HG03460 (cell line): Measurements from ENCODE around the gene TM2D3.

Experiments used
- ATAC-seq: cut with Tn5 transposase; IDR thresholded peaks from one replicate; pipeline ENCODE4 v1.9.1; 2021; ENCODE audit not compliant: unreplicated experiment

Gene TM2D3

DNA sequence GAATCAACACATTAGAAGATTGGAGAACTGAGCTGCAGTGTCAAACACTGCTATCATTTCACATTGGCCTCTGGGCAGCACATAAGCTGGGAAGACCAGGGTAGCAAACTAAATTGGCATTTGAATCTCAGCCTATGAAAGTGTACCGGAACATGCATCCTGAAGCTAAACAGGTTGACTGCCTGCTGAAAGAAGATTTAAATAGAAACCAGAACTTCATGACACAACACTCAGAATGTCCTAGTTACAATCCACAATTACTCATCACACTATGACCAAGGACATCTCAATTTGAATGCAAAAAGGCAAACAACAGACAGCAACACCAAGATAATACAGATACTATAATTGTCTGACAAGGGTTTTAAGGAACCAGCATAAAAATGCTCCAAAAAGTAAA, 26.2 kb downstream of the TM2D3 start:
- no peak for ATAC-seq

DNA sequence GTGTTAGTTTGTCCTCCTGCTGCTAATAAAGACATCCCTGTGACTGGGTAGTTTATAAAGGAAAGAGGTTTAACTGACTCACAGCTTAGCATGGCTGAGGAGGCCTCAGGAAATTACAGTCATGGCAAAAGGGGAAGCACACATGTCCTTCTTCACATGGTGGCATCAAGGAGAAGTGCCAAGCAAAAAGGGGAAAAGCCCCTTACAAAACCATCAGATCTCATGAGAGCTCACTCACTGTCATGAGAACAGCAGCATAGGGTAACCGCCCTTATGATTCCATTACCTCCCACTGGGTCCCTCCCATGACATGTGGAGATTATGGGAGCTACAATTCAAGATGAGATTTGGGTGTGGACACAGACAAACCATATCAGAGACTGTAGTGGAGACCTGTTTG, 27.0 kb downstream of the TM2D3 start:
- no peak for ATAC-seq

DNA sequence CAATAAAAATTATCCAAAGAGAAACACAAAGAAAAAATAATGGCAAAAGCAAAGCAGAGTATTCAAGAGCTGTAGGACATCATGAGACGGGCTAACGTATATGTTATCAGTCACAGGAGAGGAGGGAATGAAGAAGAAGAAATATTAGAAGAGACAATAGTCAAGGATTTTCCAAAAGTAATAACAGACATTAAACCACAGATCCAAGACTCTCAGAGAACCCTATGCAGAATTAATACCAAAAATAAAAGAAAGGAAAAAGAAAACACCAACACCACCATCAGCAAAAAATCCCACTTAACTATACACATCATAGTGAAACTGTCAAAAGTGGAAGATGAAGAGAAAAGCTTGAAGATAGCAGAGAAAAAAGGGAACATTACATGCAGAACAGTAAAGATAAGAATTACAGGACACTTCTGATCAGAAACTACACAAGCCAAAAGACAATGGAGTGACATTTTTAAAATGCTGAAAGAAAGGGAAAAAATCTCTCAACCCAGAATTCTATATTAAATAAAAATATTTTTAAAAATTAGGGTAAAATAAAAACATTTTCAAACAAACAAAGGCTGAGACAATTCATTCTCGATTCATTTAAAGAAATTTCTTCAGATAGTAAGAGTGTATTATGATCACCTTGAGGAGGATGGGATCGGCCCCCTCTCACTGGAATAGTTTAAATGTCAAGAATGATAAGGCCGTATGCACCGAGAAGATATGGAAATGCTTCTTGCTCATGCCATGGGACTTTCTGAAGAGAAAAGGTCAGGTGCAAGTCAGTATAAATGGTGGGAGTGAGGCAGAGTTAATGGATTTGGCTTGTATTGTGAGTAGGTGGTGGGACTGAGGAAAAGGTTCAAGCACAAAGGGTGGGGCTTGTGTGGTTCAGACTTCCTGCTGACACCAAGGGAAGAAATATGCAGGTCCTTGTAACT, 28.5 kb downstream of the TM2D3 start:
- no peak for ATAC-seq

DNA sequence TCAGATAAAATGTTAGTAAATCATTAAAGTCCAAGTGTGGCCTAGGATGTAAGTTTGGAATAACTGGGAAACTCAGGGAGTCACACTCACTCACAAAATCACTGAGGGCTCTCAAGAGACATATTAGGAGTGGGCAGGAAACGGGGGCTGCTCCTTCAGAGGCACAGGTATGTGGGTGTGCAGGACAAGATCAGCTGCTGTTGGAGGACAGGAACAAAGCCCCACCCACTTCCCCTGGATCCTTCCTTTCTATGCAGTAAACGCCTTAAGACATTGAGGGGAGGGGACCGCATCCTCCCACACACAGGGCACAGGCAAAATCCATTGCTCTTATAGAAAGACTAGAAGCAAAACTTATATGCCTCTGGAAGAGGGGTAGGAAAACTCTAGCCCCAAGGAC, 30.2 kb downstream of the TM2D3 start:
- no peak for ATAC-seq

DNA sequence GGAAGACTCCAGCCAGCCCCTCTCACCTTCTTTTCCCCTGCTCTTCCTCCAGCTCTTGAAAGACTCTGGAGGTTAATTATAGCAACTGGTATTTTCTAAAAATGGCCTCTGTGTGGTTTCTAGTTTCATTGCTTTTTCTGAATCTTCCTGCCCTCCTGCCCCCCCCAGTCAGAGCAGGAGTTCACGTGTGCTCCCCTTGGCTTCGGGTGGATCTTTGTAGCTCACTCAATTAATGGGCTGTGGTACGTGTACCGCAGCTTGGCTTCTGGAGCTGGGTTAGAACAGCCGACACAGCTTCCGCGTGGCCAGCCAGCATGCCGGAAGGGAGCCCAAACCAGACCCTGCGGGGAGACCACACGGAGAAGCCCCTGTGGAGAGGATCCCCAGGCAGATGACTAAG, 31.5 kb downstream of the TM2D3 start:
- no peak for ATAC-seq

DNA sequence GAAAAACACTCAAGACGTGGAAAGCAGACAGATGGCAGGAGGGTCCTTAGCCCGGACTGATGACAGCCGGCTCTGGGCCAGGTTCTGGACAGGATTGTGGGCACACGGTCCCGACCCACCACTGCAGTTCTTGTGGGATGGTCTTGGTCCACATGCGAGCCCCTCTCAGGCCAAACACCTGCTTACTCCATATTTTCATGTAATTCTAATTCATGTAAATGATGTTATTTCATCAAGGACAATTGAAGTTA, 32.6 kb downstream of the TM2D3 start:
- no peak for ATAC-seq

DNA sequence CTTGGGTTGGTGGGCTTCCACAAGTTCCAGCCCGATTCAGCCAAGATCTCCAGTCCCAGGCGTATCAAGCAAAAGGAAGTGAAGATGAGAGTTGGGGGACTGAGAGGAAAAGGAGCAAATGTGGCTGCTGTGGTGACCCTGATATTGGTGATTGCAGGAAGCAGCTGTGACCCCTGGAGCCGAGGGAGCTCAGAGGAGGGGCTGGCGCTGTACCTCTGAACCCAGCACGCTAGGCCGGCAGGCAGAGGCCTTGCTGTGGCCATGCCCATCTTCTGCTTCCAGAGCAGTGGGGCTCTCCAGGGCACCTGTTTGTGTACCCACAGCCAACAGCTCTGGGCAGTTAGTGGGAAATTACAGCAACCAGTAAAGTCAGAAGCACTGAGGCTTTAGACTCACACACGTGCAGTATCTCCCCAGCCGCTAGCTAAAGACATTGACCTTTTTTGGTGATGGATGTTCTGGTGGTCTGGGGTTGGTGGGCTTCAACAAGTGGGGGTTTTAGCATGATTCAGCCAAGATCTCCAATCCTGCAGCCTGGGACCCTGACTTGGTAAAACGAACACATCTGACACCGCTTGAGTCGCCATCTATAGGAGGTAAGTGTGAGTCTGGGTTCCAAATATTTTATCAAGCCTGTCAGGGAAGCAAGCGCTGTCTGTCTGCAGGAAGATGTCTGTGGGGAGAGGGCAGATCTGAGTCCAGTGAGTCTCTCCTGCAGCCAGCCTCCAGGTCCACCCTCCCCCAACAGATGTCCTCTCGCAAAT, 33.1 kb downstream of the TM2D3 start:
- no peak for ATAC-seq

DNA sequence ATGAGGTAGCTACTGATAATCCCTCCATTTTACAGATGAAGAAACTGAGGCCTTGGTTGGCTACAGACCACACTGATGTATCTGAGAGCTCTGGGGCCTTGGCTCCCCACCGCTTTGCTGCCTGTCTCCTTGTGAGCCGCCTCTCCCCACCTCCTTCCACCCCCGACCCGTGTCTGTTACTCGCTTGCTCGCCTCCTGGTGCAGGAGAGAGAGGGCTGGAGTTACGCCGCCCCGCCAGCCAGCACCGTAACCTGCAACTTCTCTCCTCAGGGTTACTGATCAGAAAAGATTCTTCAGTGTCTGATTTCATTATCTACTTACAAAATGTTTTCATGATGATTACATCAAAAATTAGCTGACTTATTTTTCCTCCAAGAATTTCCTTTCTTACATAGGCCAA, 34.1 kb downstream of the TM2D3 start:
- no peak for ATAC-seq

DNA sequence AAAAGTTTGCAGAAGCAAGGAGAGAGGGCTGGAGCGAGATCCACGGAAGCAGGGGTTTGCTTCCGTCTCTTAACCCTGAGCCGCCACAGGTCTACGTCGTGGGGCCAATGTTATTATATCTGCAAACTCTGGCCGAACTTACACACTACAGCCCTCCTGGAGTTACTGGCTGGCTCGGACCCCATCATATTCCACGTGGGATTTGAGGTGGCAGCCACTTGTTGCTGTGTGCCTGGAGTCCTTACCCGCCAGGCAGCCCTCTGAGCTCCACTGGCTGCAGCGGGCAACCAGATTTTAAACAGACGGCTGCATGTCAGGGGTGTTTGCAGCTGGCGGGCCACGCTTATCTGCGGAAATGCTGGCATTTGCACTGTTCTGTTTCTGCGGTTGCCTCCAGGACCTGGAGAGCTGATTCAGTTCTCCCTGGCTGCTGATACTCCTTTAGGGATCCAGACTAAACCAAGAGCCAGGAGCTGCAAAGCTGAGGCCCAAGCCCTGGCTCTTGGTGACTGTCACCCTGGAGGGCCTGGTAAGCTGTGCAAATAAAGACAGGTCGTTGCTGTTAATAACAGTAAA, 34.7 kb downstream of the TM2D3 start:
- ATAC-seq: no peak

DNA sequence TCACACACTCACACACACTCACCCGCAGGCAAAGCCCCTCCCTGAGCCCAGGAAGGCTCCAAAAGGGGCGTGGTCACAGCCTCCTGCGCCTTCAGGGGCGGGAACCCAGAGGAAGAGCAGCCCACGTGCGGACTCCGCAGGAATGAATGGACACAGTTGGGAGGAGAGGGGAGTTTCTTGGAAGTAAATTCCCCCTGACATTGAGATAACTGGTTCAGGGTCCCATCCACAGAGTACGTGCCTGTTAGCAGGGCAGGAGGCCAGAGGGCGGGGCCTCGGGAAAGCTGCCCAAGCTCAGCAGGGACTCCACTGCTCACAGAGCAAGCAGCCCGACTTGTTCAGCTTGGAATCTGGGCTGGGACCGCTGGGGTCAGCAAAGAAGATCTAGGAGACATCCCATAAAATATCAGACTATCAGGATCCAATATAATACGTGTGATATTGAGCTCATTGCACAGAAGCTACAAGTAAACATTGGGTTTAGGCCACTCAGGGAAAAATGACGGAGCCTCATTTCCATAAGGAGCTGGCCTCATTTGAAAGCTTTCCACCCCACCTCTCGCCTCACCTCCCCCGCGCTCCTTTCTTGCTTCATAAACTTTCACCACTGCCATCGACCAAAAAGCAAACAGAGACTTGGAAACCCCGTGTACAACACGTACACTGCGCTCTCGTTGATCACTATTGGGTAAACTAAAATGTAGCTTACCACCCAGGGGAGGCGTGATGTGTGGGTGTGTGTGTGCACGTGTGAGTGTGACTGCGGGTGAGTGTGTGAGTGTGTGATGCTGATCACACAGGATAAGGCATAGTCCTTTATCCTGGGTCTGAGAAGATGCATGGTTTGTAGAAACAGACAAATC, 36.0 kb downstream of the TM2D3 start:
- no peak for ATAC-seq

DNA sequence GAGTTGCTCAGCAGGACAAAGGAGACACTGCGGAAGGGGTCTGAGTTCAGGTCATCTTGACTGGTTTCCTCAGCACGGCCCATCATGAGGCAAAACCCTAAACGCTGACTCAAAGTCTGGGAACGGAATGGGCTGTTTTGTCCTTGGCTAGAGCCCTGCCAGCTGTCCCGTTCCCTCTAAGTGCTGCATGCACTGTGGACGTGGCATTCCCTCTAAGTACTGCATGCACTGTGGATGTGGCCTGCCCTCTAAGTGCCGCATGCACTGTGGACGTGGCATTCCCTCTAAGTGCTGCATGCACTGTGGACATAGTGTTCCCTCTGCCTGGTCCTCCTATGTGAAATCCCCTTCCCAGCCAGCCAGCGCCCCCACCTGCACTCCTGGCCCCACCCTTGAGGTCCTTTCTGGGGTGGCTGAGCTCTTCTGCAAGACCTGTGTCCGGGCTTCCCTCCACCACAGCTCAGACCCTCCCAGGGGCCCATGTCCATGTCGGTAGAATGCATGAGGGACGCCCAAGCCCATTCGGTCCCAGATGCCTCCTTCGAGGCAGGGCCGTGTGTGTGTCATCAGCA, 36.7 kb downstream of the TM2D3 start:
- no peak for ATAC-seq

DNA sequence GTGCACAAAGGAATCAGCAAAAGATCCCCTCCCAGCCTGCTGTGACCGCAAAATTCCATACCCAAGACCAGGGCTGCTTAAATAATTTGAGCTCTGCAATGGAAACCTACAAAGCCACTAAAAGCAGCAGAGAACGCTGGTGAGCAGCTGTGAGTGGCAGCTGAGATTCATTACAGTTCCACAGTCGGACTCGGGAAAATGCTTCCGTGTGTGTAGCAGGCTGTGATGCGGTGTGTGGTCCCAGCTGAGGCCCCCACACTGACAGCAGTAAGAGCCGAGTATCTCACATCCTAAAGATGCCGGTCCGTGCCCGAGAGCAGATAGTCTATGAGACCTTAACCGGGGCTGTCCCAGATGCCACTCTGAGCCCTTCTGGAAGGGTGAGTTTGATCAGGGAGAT, 37.4 kb downstream of the TM2D3 start:
- ATAC-seq: no peak

DNA sequence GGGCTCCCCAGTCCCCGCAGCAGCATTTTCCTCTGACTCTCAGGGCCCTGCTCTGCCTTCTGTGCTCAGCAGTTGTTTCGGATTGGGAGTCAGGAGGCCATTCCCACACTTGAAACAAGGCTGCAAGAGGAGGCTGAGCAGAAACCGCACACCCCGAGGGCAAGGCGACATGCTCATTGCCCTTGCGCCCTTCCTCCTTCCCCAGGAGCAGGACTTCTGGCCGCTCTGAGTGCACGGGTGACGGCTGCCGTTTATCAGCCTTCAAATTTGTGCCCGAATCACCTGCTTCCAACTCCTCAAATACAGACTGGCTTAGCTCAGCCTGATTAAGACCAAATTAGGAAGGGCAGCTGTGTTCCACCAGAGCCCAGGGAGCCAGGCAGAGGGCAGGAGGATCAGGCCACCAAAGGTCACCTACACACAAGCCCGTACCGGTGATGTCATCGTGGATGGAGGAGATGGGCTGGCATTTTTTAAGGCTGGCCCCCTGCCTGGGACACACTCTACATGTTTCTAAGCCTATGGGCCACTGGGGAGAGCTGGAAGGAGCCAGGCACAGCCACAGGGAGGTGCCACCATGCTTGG, 38.1 kb downstream of the TM2D3 start:
- ATAC-seq: no peak

DNA sequence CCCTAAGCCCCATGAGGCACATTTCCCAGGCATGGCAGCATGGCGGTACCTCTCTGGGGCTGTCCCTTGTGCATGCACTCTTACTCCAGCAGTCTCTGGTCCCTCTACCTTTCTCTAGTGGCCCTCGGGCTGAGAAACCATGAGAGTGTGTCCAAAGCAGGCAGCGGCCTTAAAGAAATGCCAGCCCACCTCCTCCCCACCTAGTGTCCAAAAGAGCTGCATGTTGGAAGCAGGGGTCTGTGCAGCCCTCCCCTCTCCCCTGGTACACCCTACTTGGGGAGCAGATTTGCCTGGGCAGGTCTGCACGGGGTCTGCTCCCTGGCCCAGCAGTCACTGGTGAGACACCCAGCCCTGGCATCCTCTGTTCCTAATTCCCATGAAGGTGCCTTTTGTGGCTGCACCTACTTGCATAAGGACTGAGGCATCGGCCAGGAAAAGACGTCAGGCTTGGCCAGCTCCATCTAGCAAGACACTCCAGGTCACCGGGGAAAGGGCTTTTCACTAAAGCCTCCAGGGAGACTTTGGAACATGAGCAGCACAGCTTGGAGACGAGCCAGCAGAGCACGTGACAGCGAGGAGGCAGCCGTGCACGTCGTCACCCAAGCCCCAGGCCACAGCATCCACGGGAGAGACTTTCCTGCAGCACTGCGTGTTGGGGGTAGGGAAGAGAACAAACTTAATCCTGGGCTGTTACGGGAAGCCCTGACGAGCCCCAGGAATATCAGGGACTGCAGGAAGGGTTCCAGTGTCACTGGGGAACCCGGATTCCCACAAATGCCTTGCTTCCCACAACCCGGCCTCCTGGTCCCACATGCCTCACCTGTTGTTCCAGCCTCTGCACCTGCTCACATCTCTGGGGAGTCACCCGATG, 38.8 kb downstream of the TM2D3 start:
- no peak for ATAC-seq

DNA sequence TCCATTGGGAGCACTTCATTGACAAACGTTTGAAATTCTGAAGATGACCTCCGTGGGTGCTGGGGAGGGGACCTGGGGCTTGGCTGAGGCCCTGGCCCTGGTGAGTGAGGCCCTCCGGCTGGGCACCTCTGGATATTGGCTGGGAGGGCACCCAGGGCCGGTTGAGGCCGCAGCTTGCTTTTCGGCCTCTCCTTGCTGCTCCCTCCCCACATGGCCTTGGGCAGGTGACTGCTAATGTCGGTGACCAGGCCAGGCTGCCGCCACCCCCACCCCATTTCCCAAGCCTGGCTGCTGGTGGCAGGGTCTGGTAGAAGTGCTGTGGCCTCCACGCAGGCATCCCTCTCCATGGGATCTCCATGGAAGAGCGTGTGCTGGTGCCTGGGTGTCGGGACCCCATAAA, 39.5 kb downstream of the TM2D3 start:
- no peak for ATAC-seq

DNA sequence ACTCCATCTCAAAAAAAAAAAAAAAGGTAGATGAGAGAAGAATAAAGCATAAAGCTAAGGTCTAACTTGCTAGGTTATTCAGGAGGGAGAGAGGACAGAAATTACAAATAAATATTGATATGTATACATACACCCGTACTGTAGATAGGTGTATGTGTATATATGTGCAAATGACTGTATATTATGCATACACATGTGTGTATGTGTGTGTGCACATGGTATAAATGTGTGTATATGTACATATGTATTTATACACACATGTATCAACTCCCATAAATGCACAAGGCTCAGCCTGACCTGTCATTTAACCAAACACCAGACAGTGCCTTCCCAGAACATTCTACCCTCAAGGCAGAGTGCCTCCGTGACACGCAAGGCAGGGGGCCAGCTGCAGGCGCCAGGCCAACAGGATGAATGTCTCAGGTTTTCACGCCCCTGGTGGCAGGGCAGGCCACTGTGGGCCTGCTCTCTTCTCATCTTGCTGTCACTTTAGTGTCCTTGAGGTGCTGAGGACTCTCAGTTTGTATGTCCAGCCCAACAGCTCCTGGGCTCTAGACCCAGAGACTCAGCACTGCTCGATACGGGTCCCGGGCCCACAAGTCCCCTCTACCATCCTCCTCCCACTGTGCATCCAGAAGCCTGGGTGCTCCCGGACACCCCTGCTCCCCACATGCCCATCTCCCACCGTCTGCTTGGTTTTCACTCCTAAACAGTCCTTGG, 40.4 kb downstream of the TM2D3 start:
- no peak for ATAC-seq

DNA sequence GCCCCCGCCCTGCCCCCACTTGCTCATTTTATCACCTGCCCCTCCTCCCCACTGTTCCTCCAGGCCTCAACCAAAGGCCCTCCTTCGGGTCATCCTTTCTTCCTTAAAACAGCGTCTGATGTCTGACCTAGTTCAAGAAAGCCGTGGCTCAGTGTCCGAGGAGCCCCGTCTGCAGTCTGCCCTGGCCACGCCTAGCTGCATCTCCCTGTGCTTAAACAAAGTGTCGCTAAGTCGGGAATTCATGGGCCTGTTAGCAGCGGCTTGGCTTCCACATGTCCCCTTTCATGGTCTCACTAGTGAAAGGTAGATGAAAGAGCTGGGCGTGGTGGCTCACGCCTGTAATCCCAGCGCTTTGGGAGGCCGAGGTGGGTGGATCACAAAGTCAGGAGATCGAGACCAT, 41.2 kb downstream of the TM2D3 start:
- no peak for ATAC-seq

DNA sequence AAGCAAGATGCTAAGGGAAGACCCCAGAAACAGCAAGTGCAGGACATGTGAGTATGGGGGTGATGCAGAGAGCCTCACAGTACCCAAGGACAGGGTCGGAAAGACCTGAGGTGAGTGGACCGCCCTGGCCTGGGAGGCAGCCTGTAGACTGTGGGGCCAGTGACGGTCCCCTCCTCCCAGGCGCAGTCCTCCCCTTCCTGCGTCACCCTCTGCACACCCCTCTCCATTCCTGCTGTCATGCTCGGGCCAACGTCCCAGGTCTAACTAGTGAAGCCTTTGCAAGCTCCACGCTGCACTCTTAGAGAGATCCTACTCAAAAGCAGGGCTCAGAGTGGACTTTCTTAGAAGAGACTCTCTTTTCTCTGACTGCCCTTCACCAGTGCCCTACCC, 41.6 kb downstream of the TM2D3 start:
- ATAC-seq: no peak
